Pancreas (tissue), 10 donors: ENCODE results near the gene RTEL1. TPM values are rescaled to one million over a fixed set of nuclear protein-coding genes. Genes with fewer than 3 reads are reported as not detected.

Experiments used
- ATAC-seq, 4 donors: fragments of 200-7000 bp; cut with Tn5 transposase; one replicate each; pipeline versions ENCODE4 v1.8.0 to v1.9.1; 2020; ENCODE audit warnings: mild to moderate bottlenecking in 4 of 4, moderate library complexity in 4 of 4
- DNase-seq, 6 donors: peaks; one replicate each; pipeline ENCODE4 v3.0.0-alpha.2; 2020
- FAIRE-seq: peaks from 2 replicates; lab custom pipeline; 2012; peaks lifted over from hg19 to GRCh38; lab: Jason Lieb, UNC
- H3K27ac ChIP-seq, 4 donors: fragments of 200-600 bp; sonication (generic); 1 replicate in 3 of 4; 2 replicates in 1 of 4; pipeline versions ENCODE4 v1.5.0 to v1.8.0; 2020
- H3K27me3 ChIP-seq, 4 donors: fragments of 200-600 bp; one replicate each; pipeline ENCODE4 v1.8.0; 2021
- H3K36me3 ChIP-seq, 3 donors: fragments of 200-600 bp; sonication (generic) in 1 of 3; one replicate each; pipeline versions ENCODE4 v1.5.0 to v1.8.0; 2020 to 2021
- H3K4me1 ChIP-seq, 3 donors: fragments of 200-600 bp; one replicate each; pipeline ENCODE4 v1.8.0; 2021
- H3K4me3 ChIP-seq, 4 donors: fragments of 200-600 bp; sonication (generic) in 2 of 4; one replicate each; pipeline versions ENCODE4 v1.5.0 to v1.8.0; 2020 to 2021
- H3K9me3 ChIP-seq, 4 donors: fragments of 200-600 bp; one replicate each; pipeline ENCODE4 v1.8.0; 2021
- CTCF ChIP-seq, 4 donors: fragments of 200-600 bp; sonication (generic) in 3 of 4; IDR thresholded peaks; one replicate each; pipeline versions ENCODE4 v1.5.0 to v1.8.0; 2021; ENCODE audit warnings: antibody characterized with exemption in 4 of 4
- WGBS, 2 donors: extraction: QIAGEN DNeasy Blood & Tissue Kit; methylation state at CpG; one replicate each; pipeline ENCODE4 v1.1.7; 2013; 5-methylcytosine and 5-hydroxymethylcytosine counted together
- intact Hi-C, 3 donors: fragments of 100-400 bp; cut with DNase I; formaldehyde crosslinking; loops; one replicate each; pipeline versions ENCODE4 v1.11.1 to v1.14.2; 2022
- polyA plus RNA-seq, 2 donors: library from polyadenylated mRNA; stranded (reverse); fragments of 200-250 nt; gene quantifications; one replicate each; pipeline ENCODE4 v1.2.3, GENCODE V29; 2013
- total RNA-seq, 6 donors: library from RNA; stranded (reverse); fragmentation: NEBNext Ultra II Directional in 4 of 6; extraction: Animal tissue kit (Norgen Biotek cat#: 25700) in 4 of 6; gene quantifications; one replicate each; pipeline versions ENCODE4 v1.2.1 to v1.2.4, GENCODE V29; 2021 to 2023
- donor health status: healthy with polysubstance abuse.
- donor health status: DM: no; HTN: no; CAD: no; lungs with moderate emphysema.
- donor health status: DM: no; HTN: no; CAD: no.
- donor health status: control.
- donor health status: control.
- donor health status: Bipolar disorder and iron deficiency.
- donor health status: DM: yes; HTN: yes; CAD: no.
- donor health status: DM: no; HTN: no; CAD: no.
- donor health status: DM: no; HTN: no; CAD: no.
- donor health status: DM: yes; HTN: yes; CAD: no.

Gene RTEL1
- total and polyA plus RNA-seq, 8 donors: 10.5 to 36.6 (median 15.0) TPM

GRCh38 chr20:63740070-63740626 lies 82.0 kb downstream of the RTEL1 start:
- H3K27me3 ChIP-seq: no peaks in the 10 kb centered on the region
- intact Hi-C loops: no loop called here
- H3K36me3 ChIP-seq: peaks cover 0 to 17% (median 6%) of the 10 kb centered on the region in 3 donors
- no peaks in the 10 kb centered on the region for H3K9me3 ChIP-seq
- peak in 5 of 6 donors; percentile 46 to 80 (median 71) for DNase-seq
- TF ChIP-seq CTCF (IDR thresholded peaks at IDR 0.05): no peak
- H3K27ac ChIP-seq: peak overlapping the region; percentile 87 to 95 (median 90)
- FAIRE-seq: no peak
- WGBS, 2 donors: 0 to 1% methylated on average over 22 to 79 of the region's 80 CpGs
- peak; percentile 1 to 13 (median 3) for ATAC-seq
- H3K4me3 ChIP-seq: peak overlapping the region; percentile 30 to 64 (median 56)
- peaks cover 15 to 27% (median 15%) of the 10 kb centered on the region in 3 donors for H3K4me1 ChIP-seq

- no peaks in the 10 kb centered on the region for H3K27me3 ChIP-seq
- ATAC-seq (peak; percentile 73 to 87 (median 79)), DNase-seq (peak; percentile 94 to 99 (median 97)), FAIRE-seq (no peak)
- H3K9me3 ChIP-seq: no peaks in the 10 kb centered on the region
- H3K4me3 ChIP-seq: peak overlapping the region; percentile 30 to 64 (median 56)
- intact Hi-C loops: no loop called here
- peaks cover 15 to 27% (median 15%) of the 10 kb centered on the region in 3 donors for H3K4me1 ChIP-seq
- TF ChIP-seq CTCF (IDR thresholded peaks at IDR 0.05): peak in 2 of 4 donors; percentile 10 to 15
- 2 to 3% methylated on average over 28 to 29 of the region's 29 CpGs for WGBS, 2 donors
- H3K36me3 ChIP-seq: peaks cover 0 to 11% (median 6%) of the 10 kb centered on the region in 3 donors
- H3K27ac ChIP-seq: peak overlapping the region; percentile 87 to 95 (median 90)
Observed at GRCh38 chr20:63740627-63741353, 82.7 kb downstream of the RTEL1 start.

GRCh38 chr20:63741354-63741675 lies 83.2 kb downstream of the RTEL1 start:
- H3K4me1 ChIP-seq: peaks cover 15 to 27% (median 15%) of the 10 kb centered on the region in 3 donors
- ATAC-seq (no peak), DNase-seq (no peak), FAIRE-seq (no peak)
- peak overlapping the region in 2 of 4 donors; percentile 55 to 58 for H3K4me3 ChIP-seq
- no peaks in the 10 kb centered on the region for H3K27me3 ChIP-seq
- intact Hi-C loops: no loop called here
- no peak for TF ChIP-seq CTCF (IDR thresholded peaks at IDR 0.05)
- H3K9me3 ChIP-seq: no peaks in the 10 kb centered on the region
- H3K27ac ChIP-seq: peak overlapping the region; percentile 49 to 95 (median 90)
- peaks cover 0 to 11% (median 6%) of the 10 kb centered on the region in 3 donors for H3K36me3 ChIP-seq
- WGBS, 2 donors: 8 to 19% methylated on average over 6 of the region's 6 CpGs

GRCh38 chr20:63741676-63742380 lies 83.7 kb downstream of the RTEL1 start:
- Histone ChIP-seq H3K27ac (peak overlapping the region; percentile 49 to 95 (median 90)), H3K4me3 (peak overlapping the region in 2 of 4 donors; percentile 55 to 58), H3K4me1 (peaks cover 15 to 27% (median 15%) of the 10 kb centered on the region in 3 donors), H3K9me3 (no peaks in the 10 kb centered on the region), H3K36me3 (peaks cover 0 to 11% (median 6%) of the 10 kb centered on the region in 3 donors), H3K27me3 (no peaks in the 10 kb centered on the region)
- WGBS, 2 donors: 72 to 77% methylated on average over 29 to 30 of the region's 30 CpGs
- ATAC-seq (no peak), DNase-seq (peak in 4 of 6 donors; percentile 44 to 84 (median 56)), FAIRE-seq (no peak)
- intact Hi-C loops: no loop called here
- TF ChIP-seq CTCF (IDR thresholded peaks at IDR 0.05): no peak
